Liver (tissue), 9 donors: Measurements from ENCODE around the gene ATG14. TPM values are rescaled to one million over a fixed set of nuclear protein-coding genes. Genes with fewer than 3 reads are reported as not detected.
"Not testable (repeated sequence)": the region's sequence is repeated elsewhere in the genome, so short reads cannot be mapped to it uniquely, and the experiment has no call there.

Source experiments
- DNase-seq: peaks from one replicate; pipeline ENCODE4 v3.0.0-alpha.2; 2017; ENCODE audit warnings: low spot score
- H3K27ac ChIP-seq, 2 donors: one replicate each; pipeline ENCODE4 v1.7.0; 2013; ENCODE audit warnings: inconsistent platforms in 2 of 2, low read length in 2 of 2, control low read depth in 1 of 2, low read depth in 1 of 2, mild to moderate bottlenecking in 1 of 2
- H3K27me3 ChIP-seq, 4 donors: one replicate each; pipeline versions ENCODE4 v1.6.1 to v1.7.0; 2013; ENCODE audit warnings: low read length in 3 of 4, inconsistent platforms in 1 of 4, mild to moderate bottlenecking in 1 of 4, moderate library complexity in 1 of 4; ENCODE audit not compliant: control insufficient read depth in 4 of 4, insufficient read depth in 4 of 4
- H3K36me3 ChIP-seq, 4 donors: one replicate each; pipeline versions ENCODE4 v1.6.1 to v1.7.0; 2013; ENCODE audit warnings: low read length in 3 of 4, mild to moderate bottlenecking in 3 of 4, low read depth in 1 of 4, moderate library complexity in 1 of 4; ENCODE audit not compliant: control insufficient read depth in 4 of 4, insufficient read depth in 3 of 4
- H3K4me1 ChIP-seq, 4 donors: one replicate each; pipeline versions ENCODE4 v1.6.1 to v1.7.0; 2013; ENCODE audit warnings: low read length in 3 of 4, mild to moderate bottlenecking in 3 of 4, moderate library complexity in 1 of 4; ENCODE audit not compliant: control insufficient read depth in 4 of 4, insufficient read depth in 4 of 4
- H3K4me3 ChIP-seq, 3 donors: one replicate each; pipeline versions ENCODE4 v1.6.1 to v1.7.0; 2013; ENCODE audit warnings: low read length in 3 of 3, control low read depth in 1 of 3, low read depth in 1 of 3, mild to moderate bottlenecking in 1 of 3
- H3K9ac ChIP-seq, 2 donors: one replicate each; pipeline ENCODE4 v1.7.0; 2013; ENCODE audit warnings: low read length in 2 of 2, mild to moderate bottlenecking in 2 of 2, moderate library complexity in 2 of 2, control low read depth in 1 of 2, low read depth in 1 of 2
- H3K9me3 ChIP-seq, 4 donors: one replicate each; pipeline versions ENCODE4 v1.6.1 to v1.7.0; 2013; ENCODE audit warnings: low read length in 3 of 4; ENCODE audit not compliant: control insufficient read depth in 4 of 4
- FOXA1 ChIP-seq: IDR thresholded peaks from 2 replicates; pipeline ENCODE4 v1.6.1; 2016; ENCODE audit warnings: antibody characterized with exemption
- FOXA2 ChIP-seq: IDR thresholded peaks from 2 replicates; pipeline ENCODE4 v1.6.1; 2016; ENCODE audit warnings: antibody characterized with exemption
- HNF4A ChIP-seq, 2 donors: conservative IDR thresholded peaks; 2 replicates each; pipeline ENCODE4 v1.6.1; 2016; ENCODE audit warnings: antibody characterized with exemption in 2 of 2, mild to moderate bottlenecking in 2 of 2
- JUND ChIP-seq, 2 donors: IDR thresholded peaks; 2 replicates each; pipeline ENCODE4 v1.6.1; 2016; ENCODE audit warnings: antibody characterized with exemption in 2 of 2
- NR2F2 ChIP-seq: IDR thresholded peaks from 2 replicates; pipeline ENCODE4 v1.6.1; 2016; ENCODE audit warnings: antibody characterized with exemption
- RAD21 ChIP-seq, 2 donors: IDR thresholded peaks; 2 replicates each; pipeline ENCODE4 v1.6.1; 2016; ENCODE audit warnings: antibody characterized with exemption in 2 of 2, mild to moderate bottlenecking in 2 of 2
- RXRA ChIP-seq, 2 donors: IDR thresholded peaks; 2 replicates each; pipeline ENCODE4 v1.6.1; 2017 to 2018; ENCODE audit warnings: antibody characterized with exemption in 2 of 2, mild to moderate bottlenecking in 1 of 2
- TAF1 ChIP-seq: conservative IDR thresholded peaks from 2 replicates; pipeline ENCODE4 v1.6.1; 2016; ENCODE audit warnings: antibody characterized with exemption, mild to moderate bottlenecking
- YY1 ChIP-seq: IDR thresholded peaks from 2 replicates; pipeline ENCODE4 v1.6.1; 2016; ENCODE audit warnings: antibody characterized with exemption, mild to moderate bottlenecking
- WGBS: extraction: QIAGEN DNeasy Blood & Tissue Kit; methylation state at CpG from one replicate; pipeline ENCODE4 v1.1.7; 2013; 5-methylcytosine and 5-hydroxymethylcytosine counted together
- polyA plus RNA-seq, 2 donors: library from polyadenylated mRNA; stranded (reverse) in 1 of 2; unstranded in 1 of 2; fragments of 200-250 nt in 1 of 2; fragments of >200 nt in 1 of 2; fragmentation: Nextera tagmentation in 1 of 2; extraction: Ambion mirVana in 1 of 2; gene quantifications; one replicate each; pipeline versions ENCODE4 v1.2.1 to v1.2.3, GENCODE V29; 2013 to 2015
- total RNA-seq, 2 donors: library from RNA; depleted of rRNA; stranded (reverse); fragments of >200 nt; gene quantifications; one replicate each; pipeline ENCODE4 v1.2.3, GENCODE V29; 2014
- TF ChIP-seq, protein P1 (sequence below): IDR thresholded peaks from 2 replicates; pipeline ENCODE4 v1.6.1; 2016; ENCODE audit warnings: antibody characterized with exemption
- TF ChIP-seq, protein P2 (sequence below): IDR thresholded peaks from 2 replicates; pipeline ENCODE4 v1.6.1; 2016; ENCODE audit warnings: antibody characterized with exemption
- TF ChIP-seq, protein P3 (sequence below): IDR thresholded peaks from 2 replicates; pipeline ENCODE4 v1.6.1; 2016; ENCODE audit warnings: antibody characterized with exemption
- donor health status: healthy.
- donor health status: healthy.
- donor health status: healthy.
- donor health status: healthy.
- donor health status: healthy.

Gene ATG14
- total and polyA plus RNA-seq, 4 donors = 1.9 to 16.0 (median 4.4) TPM

DNA sequence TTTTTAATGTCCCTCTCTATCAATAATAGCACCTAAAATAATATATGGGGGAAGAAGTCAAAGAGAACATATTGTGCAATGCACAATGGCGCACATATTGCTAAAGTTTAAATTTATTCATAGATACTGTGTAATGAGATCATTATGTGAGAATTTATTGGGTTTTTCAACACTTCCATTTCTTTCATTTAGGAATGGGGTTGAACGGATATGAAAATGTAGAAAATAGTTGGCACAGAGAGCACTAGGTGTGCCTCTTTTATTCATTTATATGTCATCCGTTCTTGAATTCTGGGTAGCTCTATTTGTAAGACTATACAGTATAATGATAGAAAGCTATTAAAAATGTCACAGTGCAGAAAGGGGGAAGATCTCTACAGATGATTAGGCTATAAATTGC lies 63.9 kb downstream of the ATG14 start:
- Histone ChIP-seq H3K9me3 (no peaks in the 10 kb centered on the region), H3K4me3 (no peak overlapping the region), H3K27me3 (no peaks in the 10 kb centered on the region), H3K27ac (no peak overlapping the region), H3K4me1 (no peaks in the 10 kb centered on the region), H3K36me3 (peaks cover 11 to 21% (median 17%) of the 10 kb centered on the region in 4 donors), H3K9ac (no peak overlapping the region)
- 91% methylated on average over 3 of the region's 3 CpGs for WGBS
- TF ChIP-seq RXRA (IDR thresholded peaks at IDR 0.05) (no peak), RAD21 (IDR thresholded peaks at IDR 0.05) (no peak), YY1 (no peak), HNF4A (conservative IDR thresholded peaks at IDR 0.05) (no peak), FOXA1 (no peak), TAF1 (no peak), FOXA2 (no peak), JUND (IDR thresholded peaks at IDR 0.05) (no peak)
- TF ChIP-seq, protein P1, sequence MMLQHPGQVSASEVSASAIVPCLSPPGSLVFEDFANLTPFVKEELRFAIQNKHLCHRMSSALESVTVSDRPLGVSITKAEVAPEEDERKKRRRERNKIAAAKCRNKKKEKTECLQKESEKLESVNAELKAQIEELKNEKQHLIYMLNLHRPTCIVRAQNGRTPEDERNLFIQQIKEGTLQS = no peak
- TF ChIP-seq, protein P2, sequence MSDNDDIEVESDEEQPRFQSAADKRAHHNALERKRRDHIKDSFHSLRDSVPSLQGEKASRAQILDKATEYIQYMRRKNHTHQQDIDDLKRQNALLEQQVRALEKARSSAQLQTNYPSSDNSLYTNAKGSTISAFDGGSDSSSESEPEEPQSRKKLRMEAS = no peak
- TF ChIP-seq, protein P3, sequence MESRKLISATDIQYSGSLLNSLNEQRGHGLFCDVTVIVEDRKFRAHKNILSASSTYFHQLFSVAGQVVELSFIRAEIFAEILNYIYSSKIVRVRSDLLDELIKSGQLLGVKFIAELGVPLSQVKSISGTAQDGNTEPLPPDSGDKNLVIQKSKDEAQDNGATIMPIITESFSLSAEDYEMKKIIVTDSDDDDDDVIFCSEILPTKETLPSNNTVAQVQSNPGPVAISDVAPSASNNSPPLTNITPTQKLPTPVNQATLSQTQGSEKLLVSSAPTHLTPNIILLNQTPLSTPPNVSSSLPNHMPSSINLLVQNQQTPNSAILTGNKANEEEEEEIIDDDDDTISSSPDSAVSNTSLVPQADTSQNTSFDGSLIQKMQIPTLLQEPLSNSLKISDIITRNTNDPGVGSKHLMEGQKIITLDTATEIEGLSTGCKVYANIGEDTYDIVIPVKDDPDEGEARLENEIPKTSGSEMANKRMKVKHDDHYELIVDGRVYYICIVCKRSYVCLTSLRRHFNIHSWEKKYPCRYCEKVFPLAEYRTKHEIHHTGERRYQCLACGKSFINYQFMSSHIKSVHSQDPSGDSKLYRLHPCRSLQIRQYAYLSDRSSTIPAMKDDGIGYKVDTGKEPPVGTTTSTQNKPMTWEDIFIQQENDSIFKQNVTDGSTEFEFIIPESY = no peak
- DNase-seq = no peak

DNA sequence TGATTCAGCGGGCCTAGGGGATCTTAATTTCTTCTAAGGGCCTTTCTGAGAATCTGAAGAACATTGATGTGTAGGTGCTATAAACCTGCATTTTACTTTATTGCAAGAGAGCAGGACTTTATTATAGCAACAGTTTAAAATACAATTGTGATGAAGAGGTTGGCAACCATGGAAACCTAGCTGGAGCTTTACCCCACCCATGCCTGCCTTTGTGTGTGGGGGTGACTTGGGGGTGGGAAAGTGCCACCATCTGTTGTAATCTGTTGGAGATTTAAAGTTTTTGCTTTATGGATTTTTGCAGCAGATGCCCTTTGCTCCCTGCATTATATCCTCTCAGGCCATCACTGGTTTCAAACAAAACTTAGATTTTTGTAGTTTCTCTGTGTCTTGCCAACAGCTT lies 64.6 kb downstream of the ATG14 start:
- Histone ChIP-seq H3K9me3 (no peaks in the 10 kb centered on the region), H3K36me3 (peaks cover 8 to 18% (median 15%) of the 10 kb centered on the region in 4 donors), H3K27ac (no peak overlapping the region), H3K4me3 (no peak overlapping the region), H3K4me1 (no peaks in the 10 kb centered on the region), H3K27me3 (no peaks in the 10 kb centered on the region), H3K9ac (no peak overlapping the region)
- DNase-seq = no peak
- WGBS = 95% methylated on average over 1 of the region's 1 CpG
- TF ChIP-seq NR2F2 = no peak
- no peak for TF ChIP-seq RAD21 (IDR thresholded peaks at IDR 0.05)
- TF ChIP-seq, protein P3 = no peak

DNA sequence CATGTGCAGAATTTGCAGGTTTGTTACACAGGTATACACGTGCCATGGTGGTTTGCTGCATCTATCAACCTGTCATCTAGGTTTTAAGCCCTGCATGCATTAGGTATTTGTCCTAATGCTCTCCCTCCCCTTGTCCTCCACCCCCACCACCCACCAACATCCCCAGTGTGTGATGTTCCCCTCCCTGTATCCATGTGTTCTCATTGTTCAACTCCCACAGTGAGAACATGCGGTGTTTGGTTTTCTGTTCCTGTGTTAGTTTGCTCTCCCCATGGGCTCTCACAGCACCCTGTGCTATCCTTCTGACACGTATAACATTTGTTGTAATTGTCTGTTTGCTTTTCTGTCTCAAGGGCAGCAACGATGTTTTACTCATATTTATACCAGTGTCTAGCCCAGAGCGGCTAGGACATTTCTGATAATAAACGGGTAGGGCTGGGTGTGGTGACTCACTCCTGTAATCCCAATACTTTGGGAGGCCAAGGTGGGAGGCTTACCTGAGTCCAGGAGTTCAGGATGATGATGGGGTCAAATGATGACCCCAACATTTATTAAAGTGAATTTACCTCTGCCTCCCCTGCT lies 67.0 kb downstream of the ATG14 start:
- H3K9ac ChIP-seq, H3K36me3 ChIP-seq, H3K4me1 ChIP-seq, H3K27me3 ChIP-seq, H3K27ac ChIP-seq, H3K9me3 ChIP-seq, H3K4me3 ChIP-seq, DNase-seq: not testable (repeated sequence)
- WGBS = 68% methylated on average over 6 of the region's 6 CpGs
